CD4-positive, alpha-beta T cell treated with Interleukin-17A for 1 hour (primary cell): ENCODE results near the gene AKT2.
"Not testable (repeated sequence)": the region's sequence is repeated elsewhere in the genome, so short reads cannot be mapped to it uniquely, and the experiment has no call there.

ENCODE experiments used
- DNase-seq: peaks from one replicate; pipeline ENCODE4 v3.0.0-alpha.2; 2020

Gene AKT2

GRCh38 chr19:40232949-40233810, 52.0 kb downstream of the AKT2 start:
- DNase-seq: no peak

- no peak for DNase-seq
Observed at GRCh38 chr19:40232479-40232878, 52.7 kb downstream of the AKT2 start.

- DNase-seq: no peak
Observed at GRCh38 chr19:40231544-40232424, 53.4 kb downstream of the AKT2 start.

- DNase-seq: no peak
Observed at GRCh38 chr19:40231057-40231456, 54.1 kb downstream of the AKT2 start.

GRCh38 chr19:40229926-40230417, 55.2 kb downstream of the AKT2 start:
- DNase-seq: no peak

- no peak for DNase-seq
Observed at GRCh38 chr19:40229484-40229883, 55.7 kb downstream of the AKT2 start.

GRCh38 chr19:40228863-40229262, 56.3 kb downstream of the AKT2 start:
- no peak for DNase-seq

- DNase-seq: no peak
Observed at GRCh38 chr19:40228346-40228745, 56.8 kb downstream of the AKT2 start.

- DNase-seq: no peak
Observed at GRCh38 chr19:40225440-40226305, 59.5 kb downstream of the AKT2 start.

GRCh38 chr19:40224342-40225150, 60.6 kb downstream of the AKT2 start:
- no peak for DNase-seq

- peak; percentile 56 for DNase-seq
Observed at GRCh38 chr19:40223135-40223822, 61.9 kb downstream of the AKT2 start.

- DNase-seq: peak; percentile 90
Observed at GRCh38 chr19:40221858-40222619, 63.1 kb downstream of the AKT2 start.

- DNase-seq: no peak
Observed at GRCh38 chr19:40220674-40221073, 64.5 kb downstream of the AKT2 start.

- no peak for DNase-seq
Observed at GRCh38 chr19:40219721-40220276, 65.3 kb downstream of the AKT2 start.

- DNase-seq: not testable (repeated sequence)
Observed at GRCh38 chr19:40219029-40219428, 66.1 kb downstream of the AKT2 start.

GRCh38 chr19:40217934-40218890, 66.9 kb downstream of the AKT2 start, which contains the start of gene TTC9B:
Gene TTC9B, minus strand, starts transcription at chr19:40218384. Its CDS starts 3 bp downstream, at chr19:40218381.
- DNase-seq: peak; percentile 42

GRCh38 chr19:40217027-40217810, 67.9 kb downstream of the AKT2 start:
- DNase-seq: no peak

- DNase-seq: no peak
Observed at GRCh38 chr19:40216777-40217026, 68.4 kb downstream of the AKT2 start.
